Breast epithelium (tissue), 4 donors: ENCODE data around the gene SPSB1. TPM values are rescaled to one million over a fixed set of nuclear protein-coding genes. Genes with fewer than 3 reads are reported as not detected.

Source experiments
- DNase-seq, 2 donors: peaks; one replicate each; pipeline ENCODE4 v3.0.0-alpha.2; 2019; ENCODE audit warnings: low spot score in 2 of 2
- H3K27ac ChIP-seq, 2 donors: fragments of 200-600 bp; sonication (generic) in 1 of 2; one replicate each; pipeline ENCODE4 v1.5.1; 2016 to 2019; ENCODE audit warnings: mild to moderate bottlenecking in 1 of 2
- H3K27me3 ChIP-seq, 2 donors: fragments of 200-600 bp; sonication (generic) in 1 of 2; one replicate each; pipeline versions ENCODE4 v1.5.1 to v1.6.0; 2017 to 2019; ENCODE audit warnings: control low read depth in 1 of 2, mild to moderate bottlenecking in 1 of 2
- H3K36me3 ChIP-seq: fragments of 200-600 bp; one replicate; pipeline ENCODE4 v1.5.1; 2019
- H3K4me1 ChIP-seq, 2 donors: fragments of 200-600 bp; sonication (generic); one replicate each; pipeline ENCODE4 v1.5.1; 2016 to 2019; ENCODE audit warnings: control low read depth in 1 of 2
- H3K4me3 ChIP-seq, 3 donors: fragments of 200-600 bp; sonication (generic); 1 replicate in 2 of 3; 2 replicates in 1 of 3; pipeline ENCODE4 v1.5.1; 2016 to 2019; ENCODE audit warnings: mild to moderate bottlenecking in 3 of 3, moderate library complexity in 2 of 3
- H3K9me3 ChIP-seq, 2 donors: fragments of 200-600 bp; sonication (generic) in 1 of 2; one replicate each; pipeline ENCODE4 v1.5.1; 2016 to 2019; ENCODE audit warnings: control low read depth in 1 of 2
- POLR2A ChIP-seq: fragments of 450-650 bp; IDR thresholded peaks from one replicate; pipeline ENCODE4 v1.6.1; 2016; ENCODE audit warnings: antibody characterized with exemption, mild to moderate bottlenecking, moderate library complexity
- POLR2AphosphoS5 ChIP-seq, 3 donors: sonication (generic); formaldehyde crosslinking; IDR thresholded peaks; one replicate each; pipeline ENCODE4 v1.6.1; 2017; ENCODE audit warnings: antibody characterized with exemption in 3 of 3
- intact Hi-C: fragments of 100-400 bp; cut with DNase I; formaldehyde crosslinking; loops from one replicate; pipeline ENCODE4 v1.15.1; 2023; ENCODE audit warnings: low total_unique reads
- total RNA-seq, 3 donors: library from RNA; depleted of rRNA; stranded (reverse); fragments of >200 nt; gene quantifications; one replicate each; pipeline ENCODE4 v1.1.0, GENCODE V29; 2016
- TF ChIP-seq, protein P1 (sequence below), 3 donors: fragments of 450-650 bp; IDR thresholded peaks; one replicate each; pipeline ENCODE4 v1.5.1; 2016 to 2017; ENCODE audit warnings: antibody characterized with exemption in 3 of 3, mild to moderate bottlenecking in 3 of 3, moderate library complexity in 3 of 3

Gene SPSB1
- total RNA-seq, 3 donors from 2014 or later: 30.6 to 52.5 (median 34.4) TPM

DNA sequence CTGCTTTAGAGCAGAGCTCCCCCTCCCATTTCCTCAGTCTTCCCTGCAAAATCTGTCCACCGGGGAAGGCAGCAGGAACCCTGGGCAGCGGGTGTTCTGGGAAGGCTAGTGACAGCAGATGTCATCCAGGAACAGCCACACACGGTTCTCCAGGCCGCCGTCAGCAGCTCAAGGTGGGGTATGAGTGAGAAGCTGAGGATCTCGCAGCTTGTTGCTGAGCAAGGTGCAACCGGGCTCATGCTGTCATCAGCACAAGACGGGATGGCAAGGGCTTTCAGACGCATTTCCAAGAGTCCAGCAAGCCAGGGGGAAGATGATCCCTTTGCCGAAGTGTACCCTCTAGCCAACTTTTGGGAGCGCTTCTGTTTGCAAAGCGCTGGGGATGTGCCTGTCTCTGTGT, 23.0 kb upstream of the SPSB1 start:
- no peaks in the 10 kb centered on the region for H3K9me3 ChIP-seq
- no peaks in the 10 kb centered on the region for H3K27me3 ChIP-seq
- intact Hi-C loops: no loop called here
- DNase-seq: no peak
- H3K4me1 ChIP-seq: no peaks in the 10 kb centered on the region
- no peak overlapping the region for H3K27ac ChIP-seq
- no peaks in the 10 kb centered on the region for H3K36me3 ChIP-seq
- H3K4me3 ChIP-seq: no peak overlapping the region
- TF ChIP-seq, protein P1, sequence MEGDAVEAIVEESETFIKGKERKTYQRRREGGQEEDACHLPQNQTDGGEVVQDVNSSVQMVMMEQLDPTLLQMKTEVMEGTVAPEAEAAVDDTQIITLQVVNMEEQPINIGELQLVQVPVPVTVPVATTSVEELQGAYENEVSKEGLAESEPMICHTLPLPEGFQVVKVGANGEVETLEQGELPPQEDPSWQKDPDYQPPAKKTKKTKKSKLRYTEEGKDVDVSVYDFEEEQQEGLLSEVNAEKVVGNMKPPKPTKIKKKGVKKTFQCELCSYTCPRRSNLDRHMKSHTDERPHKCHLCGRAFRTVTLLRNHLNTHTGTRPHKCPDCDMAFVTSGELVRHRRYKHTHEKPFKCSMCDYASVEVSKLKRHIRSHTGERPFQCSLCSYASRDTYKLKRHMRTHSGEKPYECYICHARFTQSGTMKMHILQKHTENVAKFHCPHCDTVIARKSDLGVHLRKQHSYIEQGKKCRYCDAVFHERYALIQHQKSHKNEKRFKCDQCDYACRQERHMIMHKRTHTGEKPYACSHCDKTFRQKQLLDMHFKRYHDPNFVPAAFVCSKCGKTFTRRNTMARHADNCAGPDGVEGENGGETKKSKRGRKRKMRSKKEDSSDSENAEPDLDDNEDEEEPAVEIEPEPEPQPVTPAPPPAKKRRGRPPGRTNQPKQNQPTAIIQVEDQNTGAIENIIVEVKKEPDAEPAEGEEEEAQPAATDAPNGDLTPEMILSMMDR (IDR thresholded peaks at IDR 0.05): no peak
- TF ChIP-seq POLR2A: no peak

DNA sequence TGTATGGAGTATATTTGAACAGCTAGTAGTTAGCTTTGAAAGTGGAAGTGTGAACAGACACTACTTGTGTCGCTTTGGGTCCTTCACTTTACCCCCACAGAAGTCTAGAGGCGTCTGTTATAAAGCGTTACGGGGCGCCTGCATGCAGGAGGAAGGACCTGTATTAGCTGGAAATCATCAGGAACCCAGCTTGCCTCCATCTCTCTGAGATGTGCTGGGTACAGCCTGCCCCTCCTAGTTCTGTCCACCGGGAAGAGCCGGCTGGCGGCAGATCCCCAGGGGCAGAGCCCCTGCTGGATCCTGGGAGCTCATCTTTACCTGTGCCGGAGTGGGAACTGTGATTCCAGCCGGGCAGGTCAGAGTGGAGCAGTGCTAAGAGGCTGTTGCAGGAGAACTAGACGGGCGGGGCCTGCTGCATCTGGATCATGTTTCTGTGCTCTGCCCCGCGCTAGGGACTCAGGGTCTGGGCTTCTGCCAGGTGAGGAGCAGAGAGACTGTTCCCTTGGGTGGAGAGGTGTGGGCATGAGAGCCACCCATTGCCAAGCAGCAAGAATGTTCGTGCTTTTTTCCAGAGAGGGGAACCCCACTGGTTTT, 22.3 kb upstream of the SPSB1 start:
- H3K27ac ChIP-seq: no peak overlapping the region
- intact Hi-C loops: no loop called here
- no peak overlapping the region for H3K4me3 ChIP-seq
- no peak for TF ChIP-seq POLR2AphosphoS5 (IDR thresholded peaks at IDR 0.05)
- TF ChIP-seq, protein P1 (IDR thresholded peaks at IDR 0.05): no peak
- TF ChIP-seq POLR2A: no peak
- H3K9me3 ChIP-seq: no peaks in the 10 kb centered on the region
- no peaks in the 10 kb centered on the region for H3K27me3 ChIP-seq
- DNase-seq: no peak
- H3K4me1 ChIP-seq: no peaks in the 10 kb centered on the region
- no peaks in the 10 kb centered on the region for H3K36me3 ChIP-seq

DNA sequence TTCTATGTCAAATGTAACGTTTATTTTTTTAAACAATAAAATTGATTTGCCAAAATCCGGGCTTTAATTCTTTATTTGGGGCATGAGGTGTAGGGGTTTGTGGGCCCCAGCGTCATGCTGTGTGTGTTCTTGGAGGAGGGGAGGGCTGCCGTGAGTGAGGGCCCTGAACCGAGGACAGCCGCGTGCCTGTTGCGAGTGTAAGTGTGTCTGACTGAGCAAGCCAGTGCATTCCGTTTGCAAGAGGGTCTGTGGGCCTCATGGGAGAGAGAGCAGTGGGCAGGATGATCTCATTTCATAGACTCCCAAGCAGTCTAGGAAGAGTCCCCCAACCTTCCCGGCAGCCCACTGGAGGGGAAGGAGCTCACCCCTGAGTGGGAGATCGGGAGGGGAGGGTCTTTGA, 21.4 kb upstream of the SPSB1 start:
- H3K9me3 ChIP-seq: no peaks in the 10 kb centered on the region
- H3K36me3 ChIP-seq: no peaks in the 10 kb centered on the region
- no peaks in the 10 kb centered on the region for H3K4me1 ChIP-seq
- H3K27ac ChIP-seq: no peak overlapping the region
- no peaks in the 10 kb centered on the region for H3K27me3 ChIP-seq
- TF ChIP-seq, protein P1 (IDR thresholded peaks at IDR 0.05): no peak
- TF ChIP-seq POLR2AphosphoS5 (IDR thresholded peaks at IDR 0.05) (no peak), POLR2A (no peak)
- DNase-seq: no peak
- intact Hi-C loops: no loop called here
- no peak overlapping the region for H3K4me3 ChIP-seq

DNA sequence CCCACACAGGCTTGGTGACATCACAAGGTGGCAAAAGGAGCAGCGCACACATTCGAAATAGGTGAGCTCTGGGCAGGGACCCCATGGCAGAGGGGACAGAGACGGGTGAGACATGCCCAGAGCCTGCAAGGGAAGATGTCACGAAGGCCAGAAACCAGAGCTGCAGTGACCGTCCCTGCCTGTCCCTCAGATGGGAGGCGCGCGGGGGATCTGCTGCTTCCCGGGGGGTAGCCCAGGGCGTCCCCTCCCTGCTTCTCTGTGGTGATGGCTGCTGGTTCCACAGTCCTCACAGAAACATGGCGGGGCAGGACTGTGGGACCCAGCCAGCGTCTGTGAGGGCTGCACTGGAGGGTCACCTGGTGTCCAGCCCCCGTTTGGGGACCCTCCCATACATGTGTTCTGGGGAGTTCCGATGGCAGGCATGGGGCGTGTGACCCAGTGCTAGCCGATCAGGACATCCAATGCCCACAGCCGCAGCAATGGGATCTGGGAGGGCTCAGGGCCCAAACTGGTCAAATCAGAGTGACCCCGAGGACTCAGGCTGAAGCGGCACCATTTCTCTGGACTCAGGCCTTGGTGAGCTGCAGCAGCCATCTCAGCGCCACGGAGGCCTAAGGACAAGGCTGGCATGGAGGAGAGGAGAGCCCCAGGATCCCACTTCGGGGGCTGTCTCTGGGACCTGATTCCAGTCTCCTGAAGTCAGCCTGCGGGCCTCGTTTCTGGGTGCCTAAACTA, 20.7 kb upstream of the SPSB1 start:
- no peaks in the 10 kb centered on the region for H3K27me3 ChIP-seq
- H3K27ac ChIP-seq: no peak overlapping the region
- no peak for DNase-seq
- H3K36me3 ChIP-seq: no peaks in the 10 kb centered on the region
- H3K4me1 ChIP-seq: no peaks in the 10 kb centered on the region
- no peak overlapping the region for H3K4me3 ChIP-seq
- no peaks in the 10 kb centered on the region for H3K9me3 ChIP-seq
- no peak for TF ChIP-seq POLR2AphosphoS5 (IDR thresholded peaks at IDR 0.05)
- no peak for TF ChIP-seq POLR2A
- TF ChIP-seq, protein P1 (IDR thresholded peaks at IDR 0.05): no peak
- intact Hi-C loops: no loop called here

DNA sequence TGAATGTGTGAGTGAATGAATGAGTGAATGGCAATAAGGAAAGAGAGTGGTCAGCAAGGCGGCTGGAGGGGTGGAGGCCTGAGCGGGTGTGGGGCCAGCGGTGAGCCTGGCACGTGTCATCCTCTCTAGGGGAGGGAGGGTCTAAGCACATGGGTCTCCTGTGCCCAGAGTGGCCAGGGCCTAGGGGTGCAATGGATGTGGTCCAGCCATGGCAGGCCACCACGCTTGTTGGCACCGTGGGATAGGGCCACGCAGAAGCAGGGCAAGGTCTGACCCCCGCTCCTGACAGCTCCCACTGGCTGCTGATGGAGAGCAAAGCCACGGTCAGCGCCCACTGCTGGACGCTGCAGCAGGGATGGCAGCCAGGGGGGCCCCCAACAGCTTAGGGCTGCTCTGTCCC, 19.5 kb upstream of the SPSB1 start:
- intact Hi-C loops: no loop called here
- no peak overlapping the region for H3K4me3 ChIP-seq
- H3K4me1 ChIP-seq: no peaks in the 10 kb centered on the region
- no peak for TF ChIP-seq POLR2AphosphoS5 (IDR thresholded peaks at IDR 0.05)
- TF ChIP-seq POLR2A: no peak
- TF ChIP-seq, protein P1 (IDR thresholded peaks at IDR 0.05): no peak
- no peak for DNase-seq
- H3K36me3 ChIP-seq: no peaks in the 10 kb centered on the region
- no peaks in the 10 kb centered on the region for H3K27me3 ChIP-seq
- no peak overlapping the region for H3K27ac ChIP-seq
- H3K9me3 ChIP-seq: no peaks in the 10 kb centered on the region
